Measurements from ENCODE around the gene ZBTB3. TPM values are rescaled to one million over a fixed set of nuclear protein-coding genes. Genes with fewer than 3 reads are reported as not detected.

Gene ZBTB3
- total RNA-seq, 1 donor from 2014 or later = 6.1 TPM

GRCh38 chr11:62713343-62713742, 40.6 kb downstream of the ZBTB3 start:
- no peak overlapping the region for H3K27ac ChIP-seq
- no peak for TF ChIP-seq POLR2A (IDR thresholded peaks at IDR 0.05)
- TF ChIP-seq POLR2AphosphoS5 (IDR thresholded peaks at IDR 0.05; ENCODE audit: insufficient read depth in 1 of 2, low read depth in 1 of 2) = no peak
- TF ChIP-seq, protein P1, sequence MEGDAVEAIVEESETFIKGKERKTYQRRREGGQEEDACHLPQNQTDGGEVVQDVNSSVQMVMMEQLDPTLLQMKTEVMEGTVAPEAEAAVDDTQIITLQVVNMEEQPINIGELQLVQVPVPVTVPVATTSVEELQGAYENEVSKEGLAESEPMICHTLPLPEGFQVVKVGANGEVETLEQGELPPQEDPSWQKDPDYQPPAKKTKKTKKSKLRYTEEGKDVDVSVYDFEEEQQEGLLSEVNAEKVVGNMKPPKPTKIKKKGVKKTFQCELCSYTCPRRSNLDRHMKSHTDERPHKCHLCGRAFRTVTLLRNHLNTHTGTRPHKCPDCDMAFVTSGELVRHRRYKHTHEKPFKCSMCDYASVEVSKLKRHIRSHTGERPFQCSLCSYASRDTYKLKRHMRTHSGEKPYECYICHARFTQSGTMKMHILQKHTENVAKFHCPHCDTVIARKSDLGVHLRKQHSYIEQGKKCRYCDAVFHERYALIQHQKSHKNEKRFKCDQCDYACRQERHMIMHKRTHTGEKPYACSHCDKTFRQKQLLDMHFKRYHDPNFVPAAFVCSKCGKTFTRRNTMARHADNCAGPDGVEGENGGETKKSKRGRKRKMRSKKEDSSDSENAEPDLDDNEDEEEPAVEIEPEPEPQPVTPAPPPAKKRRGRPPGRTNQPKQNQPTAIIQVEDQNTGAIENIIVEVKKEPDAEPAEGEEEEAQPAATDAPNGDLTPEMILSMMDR (IDR thresholded peaks at IDR 0.05) = no peak
- no peak overlapping the region for H3K4me3 ChIP-seq
- H3K36me3 ChIP-seq = peaks cover 0 to 72% of the 10 kb centered on the region in 2 donors
- DNase-seq (ENCODE audit: extremely low spot score in 2 of 2) = no peak
- intact Hi-C loops (cut with DNase I) = no loop called here
- H3K4me1 ChIP-seq = peaks cover 18% of the 10 kb centered on the region
- H3K27me3 ChIP-seq = no peaks in the 10 kb centered on the region
- H3K9me3 ChIP-seq = no peaks in the 10 kb centered on the region

DNA sequence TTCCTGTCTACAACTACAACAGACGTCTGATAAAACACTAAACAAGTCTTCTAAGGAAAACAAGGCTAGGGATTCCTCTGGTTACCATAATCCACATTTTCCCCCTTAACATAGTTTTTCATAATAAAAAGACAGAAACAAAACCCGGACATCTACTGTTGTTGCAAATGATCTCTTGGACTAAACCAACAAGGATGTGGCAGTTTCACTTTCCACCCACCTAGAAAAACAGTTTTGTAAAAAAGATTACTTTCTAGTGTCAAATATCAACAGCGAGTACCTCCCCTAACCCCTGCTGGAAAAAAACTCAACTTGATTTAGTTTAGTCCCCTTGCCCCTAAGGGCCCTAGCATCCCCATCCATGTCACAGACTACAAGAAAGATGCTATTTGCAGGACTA, 41.1 kb downstream of the ZBTB3 start:
- H3K4me3 ChIP-seq = no peak overlapping the region
- DNase-seq (ENCODE audit: extremely low spot score in 2 of 2) = no peak
- no peaks in the 10 kb centered on the region for H3K27me3 ChIP-seq
- intact Hi-C loops (cut with DNase I) = no loop called here
- peaks cover 0 to 67% of the 10 kb centered on the region in 2 donors for H3K36me3 ChIP-seq
- H3K27ac ChIP-seq = no peak overlapping the region
- H3K4me1 ChIP-seq = peaks cover 19% of the 10 kb centered on the region
- TF ChIP-seq POLR2AphosphoS5 (IDR thresholded peaks at IDR 0.05; ENCODE audit: insufficient read depth in 1 of 2, low read depth in 1 of 2) = no peak
- no peak for TF ChIP-seq POLR2A (IDR thresholded peaks at IDR 0.05)
- TF ChIP-seq, protein P1 (IDR thresholded peaks at IDR 0.05) = no peak
- H3K9me3 ChIP-seq = no peaks in the 10 kb centered on the region

GRCh38 chr11:62712276-62712812, 41.6 kb downstream of the ZBTB3 start:
- no peak for TF ChIP-seq POLR2AphosphoS5 (IDR thresholded peaks at IDR 0.05; ENCODE audit: insufficient read depth in 1 of 2, low read depth in 1 of 2)
- no peak for TF ChIP-seq POLR2A (IDR thresholded peaks at IDR 0.05)
- TF ChIP-seq, protein P1 (IDR thresholded peaks at IDR 0.05) = no peak
- Histone ChIP-seq H3K27ac (no peak overlapping the region), H3K36me3 (peaks cover 0 to 62% of the 10 kb centered on the region in 2 donors), H3K27me3 (no peaks in the 10 kb centered on the region), H3K4me3 (no peak overlapping the region), H3K4me1 (peaks cover 22% of the 10 kb centered on the region), H3K9me3 (no peaks in the 10 kb centered on the region)
- DNase-seq (ENCODE audit: extremely low spot score in 2 of 2) = no peak
- intact Hi-C loops (cut with DNase I) = no loop called here

- TF ChIP-seq, protein P1 (IDR thresholded peaks at IDR 0.05) = no peak
- no peak for TF ChIP-seq POLR2A (IDR thresholded peaks at IDR 0.05)
- no peak for TF ChIP-seq POLR2AphosphoS5 (IDR thresholded peaks at IDR 0.05; ENCODE audit: insufficient read depth in 1 of 2, low read depth in 1 of 2)
- peak overlapping the region; percentile 95 for H3K27ac ChIP-seq
- H3K4me3 ChIP-seq = peak overlapping the region; percentile 44 to 63
- no peaks in the 10 kb centered on the region for H3K27me3 ChIP-seq
- intact Hi-C loops (cut with DNase I) = no loop called here
- no peaks in the 10 kb centered on the region for H3K9me3 ChIP-seq
- DNase-seq (ENCODE audit: extremely low spot score in 2 of 2) = no peak
- H3K36me3 ChIP-seq = peaks cover 0 to 38% of the 10 kb centered on the region in 2 donors
- peaks cover 40% of the 10 kb centered on the region for H3K4me1 ChIP-seq
Observed at GRCh38 chr11:62710001-62710345, 44.0 kb downstream of the ZBTB3 start.

DNA sequence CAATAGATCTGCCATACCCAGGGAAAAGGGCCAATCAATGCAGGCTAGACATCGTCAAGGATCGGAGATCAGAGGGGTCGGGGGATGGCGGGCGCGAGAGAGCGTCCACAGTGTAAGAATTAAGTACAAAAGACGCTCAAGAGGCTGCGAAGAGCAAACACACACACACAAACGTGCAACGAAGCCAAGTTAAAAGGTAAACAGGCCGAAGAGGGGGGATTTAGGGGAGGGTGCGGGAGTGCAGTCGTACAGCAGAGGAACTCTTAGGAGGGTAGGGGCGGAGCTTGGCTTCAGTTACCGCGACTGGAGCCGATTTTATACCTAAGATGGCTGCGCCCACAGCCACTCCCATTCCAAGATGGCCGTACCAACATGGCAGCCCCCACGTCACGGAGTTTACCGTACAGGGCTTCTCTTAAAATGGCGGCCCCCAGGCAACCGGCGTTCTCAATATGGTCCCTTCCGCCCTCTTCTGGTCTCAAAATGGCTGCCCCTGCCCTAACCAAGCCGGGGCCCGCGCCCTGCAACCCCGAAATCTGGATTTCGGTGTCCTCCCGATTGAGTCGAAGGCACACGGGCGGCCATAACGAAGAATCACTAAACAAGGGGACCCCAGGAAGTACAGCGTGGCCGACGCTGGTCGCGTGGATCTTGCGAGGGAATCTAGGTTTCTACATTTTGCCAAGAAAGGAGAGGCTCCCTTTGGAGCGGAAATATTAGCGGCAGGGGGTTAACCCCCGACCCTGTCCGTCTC, 44.5 kb downstream of the ZBTB3 start:
- intact Hi-C loops (cut with DNase I) = loop anchor here (10.0 kb wide), 1 partner anchor 315 kb away; no protein-coding TSS in a partner anchor
- Histone ChIP-seq H3K36me3 (peaks cover 0 to 32% of the 10 kb centered on the region in 2 donors), H3K4me3 (peak overlapping the region; percentile 44 to 63), H3K27ac (peak overlapping the region; percentile 95), H3K27me3 (no peaks in the 10 kb centered on the region), H3K9me3 (no peaks in the 10 kb centered on the region), H3K4me1 (peaks cover 45% of the 10 kb centered on the region)
- peak in 1 of 2 donors; percentile 98 for DNase-seq (ENCODE audit: extremely low spot score in 2 of 2)
- peak; percentile 88 to 96 for TF ChIP-seq POLR2AphosphoS5 (IDR thresholded peaks at IDR 0.05; ENCODE audit: insufficient read depth in 1 of 2, low read depth in 1 of 2)
- peak in 1 of 2 donors; percentile 34 for TF ChIP-seq POLR2A (IDR thresholded peaks at IDR 0.05)
- TF ChIP-seq, protein P1 (IDR thresholded peaks at IDR 0.05) = peak in 1 of 3 experiments; percentile 10
